Measurements from ENCODE around the gene THSD8.

THSD8 gene

DNA sequence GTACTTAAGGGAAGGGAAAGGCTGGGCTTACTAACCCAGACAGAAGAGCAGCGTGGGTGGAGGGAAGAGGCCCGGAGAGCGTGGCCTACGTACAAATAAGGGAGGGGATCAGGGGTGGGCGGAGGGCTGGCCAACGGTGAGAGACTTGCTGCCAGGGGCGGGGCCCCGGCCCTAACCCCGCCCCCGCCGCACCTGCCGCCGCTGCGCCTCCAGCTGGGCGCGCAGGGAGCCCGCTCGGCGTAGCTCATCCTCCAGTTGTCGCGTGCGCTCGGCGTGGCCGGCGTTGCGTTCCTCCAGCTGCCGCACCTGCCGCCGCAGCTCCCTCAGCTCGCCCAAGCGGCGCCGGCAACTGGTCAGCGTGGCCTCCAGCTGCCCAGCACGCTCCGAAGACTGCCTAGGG, 32.2 kb upstream of the THSD8 start:
- Histone ChIP-seq H3K9ac (ENCODE audit: low read length) (no peak overlapping the region), H3K9me3 (ENCODE audit: control insufficient read depth, insufficient read depth, low read depth, low read length) (no peaks in the 10 kb centered on the region), H3K4me1 (ENCODE audit: control insufficient read depth, insufficient read depth, low read length) (peaks cover 13% of the 10 kb centered on the region), H3K36me3 (ENCODE audit: control insufficient read depth, insufficient read depth, low read length) (peaks cover 20% of the 10 kb centered on the region), H3K27ac (ENCODE audit: low read depth, low read length) (no peak overlapping the region), H3K4me3 (ENCODE audit: low read depth, low read length) (peak overlapping the region; percentile 32; the same call in 1 of the 2 replicates), H3K27me3 (ENCODE audit: control insufficient read depth, insufficient read depth, low read length) (no peaks in the 10 kb centered on the region; the same call in 1 of the 2 replicates)

DNA sequence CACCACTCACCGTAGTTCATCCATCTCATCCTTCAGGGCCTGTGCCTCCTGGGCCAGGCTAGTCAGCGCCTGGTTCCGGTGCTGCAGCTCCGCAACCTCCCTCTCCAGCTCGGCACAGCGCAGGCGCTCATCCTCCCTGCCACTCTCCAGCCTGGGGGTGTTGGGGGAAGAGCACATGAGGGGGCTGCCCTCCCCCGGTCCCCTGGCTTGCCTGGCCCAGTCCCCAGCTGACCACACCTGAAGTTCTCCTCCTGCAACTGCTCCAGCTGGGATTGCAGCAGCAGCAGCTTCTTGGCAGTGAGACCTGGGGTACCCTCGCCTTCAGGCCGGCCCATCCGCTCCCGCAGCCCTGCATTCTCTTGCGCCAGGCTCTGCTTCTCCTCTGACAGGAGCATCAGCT, 30.9 kb upstream of the THSD8 start:
- Histone ChIP-seq H3K4me1 (ENCODE audit: control insufficient read depth, insufficient read depth, low read length) (peaks cover 14% of the 10 kb centered on the region), H3K36me3 (ENCODE audit: control insufficient read depth, insufficient read depth, low read length) (peaks cover 13% of the 10 kb centered on the region; the same call in 1 of the 2 replicates), H3K4me3 (ENCODE audit: low read depth, low read length) (no peak overlapping the region), H3K27ac (ENCODE audit: low read depth, low read length) (no peak overlapping the region), H3K27me3 (ENCODE audit: control insufficient read depth, insufficient read depth, low read length) (no peaks in the 10 kb centered on the region; the same call in 1 of the 2 replicates), H3K9me3 (ENCODE audit: control insufficient read depth, insufficient read depth, low read depth, low read length) (no peaks in the 10 kb centered on the region), H3K9ac (ENCODE audit: low read length) (no peak overlapping the region)

DNA sequence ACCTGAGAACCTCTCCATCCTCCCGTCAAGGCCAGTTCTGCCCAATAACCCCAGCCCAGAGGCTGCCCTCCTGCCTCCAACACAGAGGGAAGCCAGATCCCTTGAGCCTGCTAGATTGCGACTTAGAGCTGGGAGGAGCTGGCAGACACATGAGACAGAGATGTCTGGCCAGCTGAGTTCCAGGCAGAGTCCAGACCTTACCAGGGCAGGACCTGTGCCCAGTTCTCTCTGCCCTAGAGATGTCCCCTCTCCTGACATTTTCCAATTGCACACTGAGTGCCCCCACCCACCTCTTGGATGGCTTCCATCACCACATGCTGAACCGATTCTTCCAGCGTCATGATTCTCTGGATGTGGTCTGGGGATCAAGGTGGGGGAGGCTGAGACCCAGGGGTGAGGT, 29.5 kb upstream of the THSD8 start:
- H3K36me3 ChIP-seq (ENCODE audit: control insufficient read depth, insufficient read depth, low read length), result peaks cover 13% of the 10 kb centered on the region; the same call in 1 of the 2 replicates
- H3K27me3 ChIP-seq (ENCODE audit: control insufficient read depth, insufficient read depth, low read length), result no peaks in the 10 kb centered on the region; the same call in 1 of the 2 replicates
- H3K27ac ChIP-seq (ENCODE audit: low read depth, low read length), result no peak overlapping the region
- no peak overlapping the region for H3K9ac ChIP-seq (ENCODE audit: low read length)
- H3K9me3 ChIP-seq (ENCODE audit: control insufficient read depth, insufficient read depth, low read depth, low read length), result no peaks in the 10 kb centered on the region
- H3K4me1 ChIP-seq (ENCODE audit: control insufficient read depth, insufficient read depth, low read length), result peaks cover 16% of the 10 kb centered on the region
- no peak overlapping the region for H3K4me3 ChIP-seq (ENCODE audit: low read depth, low read length)

DNA sequence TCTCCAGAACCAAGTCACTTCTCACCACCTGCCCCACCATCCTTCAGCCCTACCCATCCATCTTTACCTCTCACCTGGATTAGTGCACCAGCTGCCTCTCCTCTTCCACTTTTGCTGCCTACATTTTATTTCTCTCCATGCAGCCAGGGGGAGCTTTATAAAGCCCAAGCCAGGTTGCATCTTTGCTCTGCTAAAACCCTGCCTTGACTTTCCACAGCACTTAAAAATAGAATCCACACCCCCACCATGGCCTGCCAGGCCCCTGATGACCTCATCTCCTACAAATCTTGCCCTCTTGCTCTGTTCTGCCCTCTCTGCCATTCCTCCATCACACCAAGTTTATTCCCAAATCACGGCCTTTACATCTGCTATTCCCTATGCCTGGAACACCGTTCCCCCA, 28.3 kb upstream of the THSD8 start:
- H3K27ac ChIP-seq (ENCODE audit: low read depth, low read length), result no peak overlapping the region
- H3K27me3 ChIP-seq (ENCODE audit: control insufficient read depth, insufficient read depth, low read length), result no peaks in the 10 kb centered on the region; the same call in 1 of the 2 replicates
- no peaks in the 10 kb centered on the region for H3K9me3 ChIP-seq (ENCODE audit: control insufficient read depth, insufficient read depth, low read depth, low read length)
- H3K4me3 ChIP-seq (ENCODE audit: low read depth, low read length), result no peak overlapping the region
- peaks cover 21% of the 10 kb centered on the region for H3K4me1 ChIP-seq (ENCODE audit: control insufficient read depth, insufficient read depth, low read length)
- H3K36me3 ChIP-seq (ENCODE audit: control insufficient read depth, insufficient read depth, low read length), result peaks cover 8% of the 10 kb centered on the region; the same call in 1 of the 2 replicates
- no peak overlapping the region for H3K9ac ChIP-seq (ENCODE audit: low read length)

DNA sequence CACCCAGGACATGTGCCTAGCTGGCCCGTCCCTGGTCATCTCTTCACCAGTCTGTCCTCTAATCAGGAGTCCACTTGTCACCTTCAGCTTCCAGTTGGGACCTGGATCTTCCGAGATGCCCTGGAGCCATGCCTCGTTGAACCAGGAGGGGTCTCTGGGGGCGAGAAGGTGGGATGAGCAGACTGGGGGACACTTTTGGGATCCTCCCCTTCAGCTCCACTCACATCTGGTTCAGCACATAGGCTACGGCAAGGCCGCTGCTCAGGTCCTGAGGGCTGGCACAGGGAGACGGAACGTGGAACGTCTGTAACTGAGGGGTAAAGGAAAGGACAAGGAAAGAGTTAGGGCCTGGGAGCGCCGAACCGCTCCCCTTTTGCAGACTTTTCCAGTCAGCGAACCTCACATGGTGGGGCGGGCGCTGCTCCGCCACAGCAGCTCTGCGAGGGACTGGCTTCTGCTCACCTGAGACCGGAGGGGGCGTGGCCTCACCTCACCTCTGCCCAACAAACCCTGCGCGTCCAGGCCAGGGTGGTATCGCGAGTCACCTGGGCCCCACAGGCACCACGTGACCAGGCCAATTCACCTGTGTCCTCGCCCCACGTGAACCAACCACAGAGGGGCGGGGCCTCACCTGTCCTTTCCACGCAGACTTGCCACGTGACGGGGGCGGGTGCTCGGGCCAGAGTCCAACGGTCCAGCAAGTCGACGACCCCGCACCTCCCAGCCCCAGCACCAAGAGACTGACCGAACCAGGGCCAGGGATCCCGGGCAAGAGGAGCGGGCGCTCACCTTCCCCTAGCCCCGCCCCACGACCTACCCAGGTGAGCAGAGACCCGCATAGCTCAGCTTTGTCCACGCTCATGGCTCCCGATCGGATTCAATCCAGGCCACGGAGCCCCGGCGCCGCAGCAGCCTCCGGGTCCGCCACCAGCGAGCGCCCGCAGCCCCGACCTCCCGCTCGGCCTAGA, 27.0 kb upstream of the THSD8 start, which contains the start of gene HOOK2:
HOOK2 (minus strand) TSS at position 965 of the 968 bp plus-strand sequence; CDS start at position 862, 103 bp downstream.
- Histone ChIP-seq H3K9me3 (ENCODE audit: control insufficient read depth, insufficient read depth, low read depth, low read length) (no peaks in the 10 kb centered on the region), H3K36me3 (ENCODE audit: control insufficient read depth, insufficient read depth, low read length) (peaks cover 8% of the 10 kb centered on the region; the same call in 1 of the 2 replicates), H3K4me3 (ENCODE audit: low read depth, low read length) (peak within 1 kb of the TSS; percentile 88), H3K27ac (ENCODE audit: low read depth, low read length) (peak within 1 kb of the TSS; percentile 64), H3K9ac (ENCODE audit: low read length) (peak within 1 kb of the TSS; percentile 77), H3K27me3 (ENCODE audit: control insufficient read depth, insufficient read depth, low read length) (no peaks in the 10 kb centered on the region; the same call in 1 of the 2 replicates), H3K4me1 (ENCODE audit: control insufficient read depth, insufficient read depth, low read length) (peaks cover 25% of the 10 kb centered on the region)

GRCh38 chr19:12777217-12778016, 24.5 kb upstream of the THSD8 start:
- H3K9me3 ChIP-seq (ENCODE audit: control insufficient read depth, insufficient read depth, low read depth, low read length), result no peaks in the 10 kb centered on the region
- peak overlapping the region; percentile 77 for H3K4me3 ChIP-seq (ENCODE audit: low read depth, low read length)
- H3K36me3 ChIP-seq (ENCODE audit: control insufficient read depth, insufficient read depth, low read length), result no peaks in the 10 kb centered on the region
- peak overlapping the region; percentile 63 for H3K9ac ChIP-seq (ENCODE audit: low read length)
- H3K27ac ChIP-seq (ENCODE audit: low read depth, low read length), result no peak overlapping the region
- H3K27me3 ChIP-seq (ENCODE audit: control insufficient read depth, insufficient read depth, low read length), result no peaks in the 10 kb centered on the region
- peaks cover 21% of the 10 kb centered on the region for H3K4me1 ChIP-seq (ENCODE audit: control insufficient read depth, insufficient read depth, low read length)

- Histone ChIP-seq H3K4me1 (ENCODE audit: control insufficient read depth, insufficient read depth, low read length) (peaks cover 21% of the 10 kb centered on the region), H3K36me3 (ENCODE audit: control insufficient read depth, insufficient read depth, low read length) (no peaks in the 10 kb centered on the region), H3K9me3 (ENCODE audit: control insufficient read depth, insufficient read depth, low read depth, low read length) (no peaks in the 10 kb centered on the region), H3K9ac (ENCODE audit: low read length) (peak overlapping the region; percentile 70), H3K4me3 (ENCODE audit: low read depth, low read length) (peak overlapping the region; percentile 77), H3K27me3 (ENCODE audit: control insufficient read depth, insufficient read depth, low read length) (no peaks in the 10 kb centered on the region), H3K27ac (ENCODE audit: low read depth, low read length) (no peak overlapping the region; the same call in 1 of the 2 replicates)
Observed at GRCh38 chr19:12778017-12778904, 23.6 kb upstream of the THSD8 start.

DNA sequence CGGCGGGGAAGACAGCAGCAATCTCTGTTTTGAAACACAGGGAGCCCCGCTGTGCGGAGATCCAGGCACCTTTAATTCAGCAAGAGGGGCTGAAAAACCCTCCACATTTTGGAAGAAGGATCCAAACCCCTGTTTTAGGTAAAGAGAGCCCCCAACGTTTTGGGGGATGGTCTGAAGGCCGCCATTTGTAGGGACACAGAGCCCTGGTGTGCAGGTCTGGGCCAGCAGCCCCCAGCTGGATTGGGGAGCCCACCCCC, 23.0 kb upstream of the THSD8 start:
- H3K4me3 ChIP-seq (ENCODE audit: low read depth, low read length), result peak overlapping the region; percentile 77
- peak overlapping the region; percentile 70 for H3K9ac ChIP-seq (ENCODE audit: low read length)
- no peak overlapping the region; the same call in 1 of the 2 replicates for H3K27ac ChIP-seq (ENCODE audit: low read depth, low read length)
- no peaks in the 10 kb centered on the region for H3K36me3 ChIP-seq (ENCODE audit: control insufficient read depth, insufficient read depth, low read length)
- H3K27me3 ChIP-seq (ENCODE audit: control insufficient read depth, insufficient read depth, low read length), result no peaks in the 10 kb centered on the region
- no peaks in the 10 kb centered on the region for H3K9me3 ChIP-seq (ENCODE audit: control insufficient read depth, insufficient read depth, low read depth, low read length)
- H3K4me1 ChIP-seq (ENCODE audit: control insufficient read depth, insufficient read depth, low read length), result peaks cover 26% of the 10 kb centered on the region

GRCh38 chr19:12779162-12779993, 22.5 kb upstream of the THSD8 start:
- Histone ChIP-seq H3K36me3 (ENCODE audit: control insufficient read depth, insufficient read depth, low read length) (no peaks in the 10 kb centered on the region), H3K9me3 (ENCODE audit: control insufficient read depth, insufficient read depth, low read depth, low read length) (no peaks in the 10 kb centered on the region), H3K4me3 (ENCODE audit: low read depth, low read length) (peak overlapping the region; percentile 77; the same call in 1 of the 2 replicates), H3K27me3 (ENCODE audit: control insufficient read depth, insufficient read depth, low read length) (no peaks in the 10 kb centered on the region), H3K27ac (ENCODE audit: low read depth, low read length) (no peak overlapping the region), H3K9ac (ENCODE audit: low read length) (no peak overlapping the region), H3K4me1 (ENCODE audit: control insufficient read depth, insufficient read depth, low read length) (peaks cover 29% of the 10 kb centered on the region)

DNA sequence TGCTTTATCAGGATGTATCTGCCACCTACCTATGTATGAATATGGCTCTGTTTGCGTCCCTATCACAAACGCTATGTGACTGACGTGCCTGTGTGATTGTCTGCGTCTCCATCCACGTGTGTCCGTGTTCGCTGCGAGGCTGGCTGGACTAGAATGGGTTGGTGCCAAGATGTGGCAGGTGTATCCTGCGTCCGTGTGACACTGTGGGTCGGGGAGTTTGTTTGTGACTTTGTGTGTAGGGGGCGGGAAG, 19.8 kb upstream of the THSD8 start:
- Histone ChIP-seq H3K4me1 (ENCODE audit: control insufficient read depth, insufficient read depth, low read length) (peaks cover 39% of the 10 kb centered on the region), H3K27me3 (ENCODE audit: control insufficient read depth, insufficient read depth, low read length) (no peaks in the 10 kb centered on the region), H3K36me3 (ENCODE audit: control insufficient read depth, insufficient read depth, low read length) (no peaks in the 10 kb centered on the region), H3K9me3 (ENCODE audit: control insufficient read depth, insufficient read depth, low read depth, low read length) (no peaks in the 10 kb centered on the region), H3K9ac (ENCODE audit: low read length) (peak overlapping the region; percentile 63), H3K4me3 (ENCODE audit: low read depth, low read length) (peak overlapping the region; percentile 64), H3K27ac (ENCODE audit: low read depth, low read length) (no peak overlapping the region; the same call in 1 of the 2 replicates)

All from HUES6 (cell line).